GM19372 (cell line): ENCODE results near the gene STBD1.
"Not testable (repeated sequence)": the region's sequence is repeated elsewhere in the genome, so short reads cannot be mapped to it uniquely, and the experiment has no call there.

ENCODE experiments used
- ATAC-seq: cut with Tn5 transposase; IDR thresholded peaks from one replicate; pipeline ENCODE4 v1.9.1; 2021; ENCODE audit warnings: mild to moderate bottlenecking, low read depth, moderate library complexity; ENCODE audit not compliant: unreplicated experiment

The STBD1 gene

GRCh38 chr4:76305971-76306881 is at the start of gene STBD1:
STBD1 (plus strand) TSS chr4:76306733; CDS start chr4:76306770, 37 bp downstream.
- ATAC-seq = no peak

GRCh38 chr4:76256968-76257367 is 49.6 kb upstream of the STBD1 start:
- ATAC-seq = no peak

- no peak for ATAC-seq
Observed at GRCh38 chr4:76257824-76258223, 48.7 kb upstream of the STBD1 start.

- ATAC-seq = no peak
Observed at GRCh38 chr4:76260571-76260970, 46.0 kb upstream of the STBD1 start.

GRCh38 chr4:76265631-76266218 is 40.8 kb upstream of the STBD1 start:
- no peak for ATAC-seq

GRCh38 chr4:76266627-76267026 is 39.9 kb upstream of the STBD1 start:
- no peak for ATAC-seq

GRCh38 chr4:76267811-76268210 is 38.7 kb upstream of the STBD1 start:
- no peak for ATAC-seq

- no peak for ATAC-seq
Observed at GRCh38 chr4:76270244-76271175, 36.0 kb upstream of the STBD1 start.

GRCh38 chr4:76271248-76271647 is 35.3 kb upstream of the STBD1 start:
- ATAC-seq = no peak

GRCh38 chr4:76272073-76272472 is 34.5 kb upstream of the STBD1 start:
- ATAC-seq = no peak

- ATAC-seq = no peak
Observed at GRCh38 chr4:76272582-76272981, 34.0 kb upstream of the STBD1 start.

- no peak for ATAC-seq
Observed at GRCh38 chr4:76272999-76273398, 33.5 kb upstream of the STBD1 start.

GRCh38 chr4:76275486-76276124 is 30.9 kb upstream of the STBD1 start:
- ATAC-seq = no peak

GRCh38 chr4:76276813-76277212 is 29.7 kb upstream of the STBD1 start:
- no peak for ATAC-seq

GRCh38 chr4:76277667-76278066 is 28.9 kb upstream of the STBD1 start:
- ATAC-seq = no peak

- no peak for ATAC-seq
Observed at GRCh38 chr4:76278583-76278982, 27.9 kb upstream of the STBD1 start.

GRCh38 chr4:76279462-76279861 is 27.1 kb upstream of the STBD1 start:
- ATAC-seq = no peak

- no peak for ATAC-seq
Observed at GRCh38 chr4:76280488-76281441, 25.8 kb upstream of the STBD1 start.

- ATAC-seq = not testable (repeated sequence)
Observed at GRCh38 chr4:76281594-76281993, 24.9 kb upstream of the STBD1 start.
